Stimulated activated CD8-positive, alpha-beta memory T cell treated with anti-CD3 and anti-CD28 coated beads, Interleukin-15, amount 100 ng/mL, for 4 hours (primary cell): ENCODE results near the gene SMOC2.

Source experiments
- DNase-seq, 2 donors: peaks; one replicate each; pipeline ENCODE4 v3.0.0-alpha.2; 2020; ENCODE audit warnings: low read depth in 2 of 2

SMOC2 gene

GRCh38 chr6:168440520-168441433 is at the start of gene SMOC2:
Gene SMOC2 (plus strand): TSS chr6:168441184. CDS start chr6:168441371, 187 bp downstream.
- no peak for DNase-seq

- DNase-seq: no peak
Measured at GRCh38 chr6:168393126-168393870, 47.7 kb upstream of the SMOC2 start.

- DNase-seq: no peak
Measured at GRCh38 chr6:168394606-168395005, 46.4 kb upstream of the SMOC2 start.

GRCh38 chr6:168395983-168396382 is 45.0 kb upstream of the SMOC2 start:
- DNase-seq: no peak

GRCh38 chr6:168396561-168396960 is 44.4 kb upstream of the SMOC2 start:
- DNase-seq: no peak

- DNase-seq: no peak
Measured at GRCh38 chr6:168397012-168397411, 44.0 kb upstream of the SMOC2 start.

GRCh38 chr6:168400037-168400436 is 40.9 kb upstream of the SMOC2 start:
- no peak for DNase-seq

- DNase-seq: no peak
Measured at GRCh38 chr6:168403370-168404005, 37.5 kb upstream of the SMOC2 start.

GRCh38 chr6:168404560-168404959 is 36.4 kb upstream of the SMOC2 start:
- DNase-seq: no peak

GRCh38 chr6:168407842-168408241 is 33.1 kb upstream of the SMOC2 start:
- no peak for DNase-seq

GRCh38 chr6:168408504-168409136 is 32.4 kb upstream of the SMOC2 start:
- DNase-seq: no peak

- DNase-seq: no peak
Measured at GRCh38 chr6:168410035-168410434, 30.9 kb upstream of the SMOC2 start.

- DNase-seq: no peak
Measured at GRCh38 chr6:168410554-168411011, 30.4 kb upstream of the SMOC2 start.

GRCh38 chr6:168411130-168411529 is 29.9 kb upstream of the SMOC2 start:
- no peak for DNase-seq

- no peak for DNase-seq
Measured at GRCh38 chr6:168411793-168412192, 29.2 kb upstream of the SMOC2 start.

- DNase-seq: no peak
Measured at GRCh38 chr6:168412456-168412855, 28.5 kb upstream of the SMOC2 start.

- DNase-seq: no peak
Measured at GRCh38 chr6:168413018-168413720, 27.8 kb upstream of the SMOC2 start.

GRCh38 chr6:168413856-168414255 is 27.1 kb upstream of the SMOC2 start:
- no peak for DNase-seq

GRCh38 chr6:168414336-168415097 is 26.5 kb upstream of the SMOC2 start:
- no peak for DNase-seq
